Endodermal cell (in vitro differentiated cells): ENCODE results near the gene VPS35. TPM values are rescaled to one million over a fixed set of nuclear protein-coding genes. Genes with fewer than 3 reads are reported as not detected.
"Not testable (repeated sequence)": the region's sequence is repeated elsewhere in the genome, so short reads cannot be mapped to it uniquely, and the experiment has no call there.

Experiments used
- DNase-seq: peaks from one replicate; pipeline ENCODE4 v3.0.0-alpha.2; 2017
- H3K27ac ChIP-seq: 2 replicates; pipeline ENCODE4 v1.5.1; 2013; ENCODE audit warnings: mild to moderate bottlenecking, low read depth, low read length, moderate library complexity
- H3K27me3 ChIP-seq: 2 replicates; pipeline ENCODE4 v1.6.1; 2013; ENCODE audit warnings: mild to moderate bottlenecking, low read length, moderate library complexity; ENCODE audit not compliant: insufficient read depth, control insufficient read depth, poor library complexity, severe bottlenecking
- H3K36me3 ChIP-seq: 2 replicates; pipeline ENCODE4 v1.7.0; 2013; ENCODE audit warnings: mild to moderate bottlenecking, low read length, moderate library complexity; ENCODE audit not compliant: control insufficient read depth, insufficient read depth
- H3K4me1 ChIP-seq: one replicate; pipeline ENCODE4 v1.7.0; 2013; ENCODE audit warnings: low read length; ENCODE audit not compliant: control insufficient read depth, insufficient read depth
- H3K4me3 ChIP-seq: 2 replicates; pipeline ENCODE4 v1.5.1; 2013; ENCODE audit warnings: mild to moderate bottlenecking, low read length, moderate library complexity
- H3K9ac ChIP-seq: 2 replicates; pipeline ENCODE4 v1.6.1; 2013; ENCODE audit warnings: mild to moderate bottlenecking, low read length, moderate library complexity; ENCODE audit not compliant: poor library complexity, severe bottlenecking; ENCODE audit errors: extremely low read depth
- H3K9me3 ChIP-seq: 2 replicates; pipeline ENCODE4 v1.6.1; 2013; ENCODE audit warnings: mild to moderate bottlenecking, low read length, moderate library complexity; ENCODE audit not compliant: control insufficient read depth
- H3K27ac Mint-ChIP-seq: 2 replicates; pipeline ENCODE4 v1.8.0; 2020; ENCODE audit warnings: mixed read lengths
- H3K27me3 Mint-ChIP-seq: 2 replicates; pipeline ENCODE4 v1.8.0; 2021; ENCODE audit warnings: mild to moderate bottlenecking, mixed read lengths; ENCODE audit not compliant: insufficient read depth
- H3K36me3 Mint-ChIP-seq: 2 replicates; pipeline ENCODE4 v1.8.0; 2020; ENCODE audit warnings: low read depth, mixed read lengths
- H3K4me1 Mint-ChIP-seq: 2 replicates; pipeline ENCODE4 v1.8.0; 2020; ENCODE audit warnings: mixed read lengths
- H3K4me3 Mint-ChIP-seq: 2 replicates; pipeline ENCODE4 v1.8.0; 2020; ENCODE audit warnings: mild to moderate bottlenecking, moderate library complexity, mixed read lengths
- H3K9me3 Mint-ChIP-seq: 2 replicates; pipeline ENCODE4 v1.8.0; 2020; ENCODE audit warnings: mild to moderate bottlenecking, mixed read lengths
- CTCF ChIP-seq: fragments of 200-600 bp; sonication (generic); conservative IDR thresholded peaks from 2 replicates; pipeline ENCODE4 v1.5.0; 2021; ENCODE audit warnings: antibody characterized with exemption, mild to moderate bottlenecking
- WGBS, 2 experiments: methylation state at CpG; one replicate each; pipeline versions ENCODE4 v1.1.5 to v1.1.7; 2013; ENCODE audit warnings: missing lambda C conversion rate in 2 of 2, mixed read lengths in 1 of 2; ENCODE audit not compliant: insufficient coverage in 1 of 2, insufficient read length in 1 of 2; 5-methylcytosine and 5-hydroxymethylcytosine counted together
- total RNA-seq, 2 donors: library from RNA; stranded (reverse); fragmentation: NEBNext Ultra II Directional in 1 of 2; extraction: Animal tissue kit (Norgen Biotek cat#: 25700) in 1 of 2; gene quantifications; 2 replicates in 1 of 2; 3 replicates in 1 of 2; pipeline ENCODE4 v1.2.1, GENCODE V29; 2021

Gene VPS35
- total RNA-seq, 2 donors from 2014 or later: 95.7 to 119 TPM

GRCh38 chr16:46624862-46625261 lies 64.1 kb downstream of the VPS35 start:
- not testable (repeated sequence) for H3K36me3 ChIP-seq, H3K4me3 ChIP-seq, H3K27me3 ChIP-seq, H3K4me3 Mint-ChIP-seq, H3K36me3 Mint-ChIP-seq, H3K9me3 Mint-ChIP-seq, H3K27me3 Mint-ChIP-seq, H3K4me1 ChIP-seq, H3K27ac ChIP-seq, H3K27ac Mint-ChIP-seq, H3K9me3 ChIP-seq, H3K9ac ChIP-seq
- peak; percentile 23 for DNase-seq
- 92% methylated on average over 3 of the region's 6 CpGs; no CpG with 5 or more reads in 1 of the 2 experiments for WGBS, 2 experiments
- H3K4me1 Mint-ChIP-seq: peaks cover 16% of the 10 kb centered on the region

GRCh38 chr16:46623707-46624106 lies 65.3 kb downstream of the VPS35 start:
- H3K27ac Mint-ChIP-seq, H3K4me1 ChIP-seq, H3K27me3 Mint-ChIP-seq, H3K9me3 Mint-ChIP-seq, H3K9ac ChIP-seq, H3K9me3 ChIP-seq, H3K4me1 Mint-ChIP-seq, H3K27ac ChIP-seq, H3K4me3 ChIP-seq, H3K36me3 Mint-ChIP-seq, H3K4me3 Mint-ChIP-seq, H3K27me3 ChIP-seq, DNase-seq, H3K36me3 ChIP-seq: not testable (repeated sequence)
- 60% methylated on average over 1 of the region's 6 CpGs; no CpG with 5 or more reads in 1 of the 2 experiments for WGBS, 2 experiments

- H3K27me3 Mint-ChIP-seq, H3K4me3 Mint-ChIP-seq, H3K4me1 ChIP-seq, H3K27me3 ChIP-seq, DNase-seq, H3K27ac ChIP-seq, H3K36me3 ChIP-seq, H3K4me1 Mint-ChIP-seq, H3K9ac ChIP-seq, H3K27ac Mint-ChIP-seq, H3K4me3 ChIP-seq, H3K36me3 Mint-ChIP-seq, H3K9me3 ChIP-seq, H3K9me3 Mint-ChIP-seq: not testable (repeated sequence)
- WGBS, 2 experiments: no CpG with 5 or more reads among the region's 8 CpGs
- peak; percentile 45 for TF ChIP-seq CTCF
Measured at GRCh38 chr16:46623246-46623645, 65.7 kb downstream of the VPS35 start.

GRCh38 chr16:46621934-46622676 lies 66.9 kb downstream of the VPS35 start:
- Mint-ChIP-seq H3K4me3 (peak overlapping the region; percentile 86), H3K27me3 (no peaks in the 10 kb centered on the region), H3K9me3 (no peaks in the 10 kb centered on the region), H3K36me3 (peaks cover 11% of the 10 kb centered on the region), H3K27ac (no peak overlapping the region), H3K4me1 (peaks cover 8% of the 10 kb centered on the region)
- no peak overlapping the region for H3K4me3 ChIP-seq
- H3K9ac ChIP-seq: no peak overlapping the region
- DNase-seq: no peak
- no peak for TF ChIP-seq CTCF
- no peaks in the 10 kb centered on the region for H3K27me3 ChIP-seq
- no peak overlapping the region for H3K27ac ChIP-seq
- peaks cover 17% of the 10 kb centered on the region for H3K36me3 ChIP-seq
- peaks cover 2% of the 10 kb centered on the region for H3K4me1 ChIP-seq
- no peaks in the 10 kb centered on the region for H3K9me3 ChIP-seq
- 96 to 100% methylated on average over 5 to 7 of the region's 7 CpGs for WGBS, 2 experiments
